Erythroblast (primary cell): Measurements from ENCODE around the gene PCID2.
"Not testable (repeated sequence)": the region's sequence is repeated elsewhere in the genome, so short reads cannot be mapped to it uniquely, and the experiment has no call there.

Experiments used
- DNase-seq, 2 experiments: peaks; one replicate each; lab custom pipeline; 2025; lab: John Stamatoyannopoulos, UW
- GATA1 ChIP-seq: IDR thresholded peaks from 2 replicates; pipeline ENCODE4 v1.6.1; 2011; ENCODE audit warnings: low read depth, mild to moderate bottlenecking, control low read depth, low read length, moderate library complexity
- POLR2A ChIP-seq: IDR thresholded peaks from 2 replicates; pipeline ENCODE4 v1.6.1; 2011; ENCODE audit warnings: mild to moderate bottlenecking, low read length

Gene PCID2

GRCh38 chr13:113171250-113172125, 37.0 kb downstream of the PCID2 start:
- no peak for DNase-seq
- no peak for TF ChIP-seq GATA1
- TF ChIP-seq POLR2A: no peak

- TF ChIP-seq POLR2A (no peak), GATA1 (no peak)
- DNase-seq: no peak
These were observed 38.0 kb downstream of the PCID2 start for GRCh38 chr13:113170511-113170910.

- TF ChIP-seq GATA1 (no peak), POLR2A (no peak)
- no peak for DNase-seq
These were observed 38.9 kb downstream of the PCID2 start for GRCh38 chr13:113169277-113170272.

DNA sequence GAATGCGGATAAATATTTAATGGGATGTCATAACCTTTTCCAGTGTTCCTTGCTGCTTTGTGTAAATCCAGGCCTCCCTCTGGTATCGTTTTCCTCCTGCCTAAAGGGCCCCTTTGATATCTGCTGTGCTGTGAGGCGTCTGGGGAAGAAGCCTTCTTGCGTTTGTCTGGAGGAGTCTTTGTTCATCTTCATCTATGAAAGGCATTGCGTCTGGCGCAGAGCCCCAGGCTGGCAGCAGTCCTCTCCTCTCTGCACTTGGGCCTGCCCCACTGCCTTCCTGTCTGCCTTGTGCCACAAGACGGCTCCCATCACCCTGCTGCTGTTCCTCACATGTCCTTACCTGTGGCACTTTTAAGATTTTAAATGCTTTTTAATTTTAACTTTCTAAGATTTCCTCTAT, 40.3 kb downstream of the PCID2 start:
- TF ChIP-seq GATA1 (no peak), POLR2A (no peak)

GRCh38 chr13:113167575-113167974, 40.9 kb downstream of the PCID2 start:
- DNase-seq: no peak
- TF ChIP-seq GATA1 (no peak), POLR2A (no peak)

More for the DNA sequence above, 40.3 kb downstream of the PCID2 start:
- no peak for DNase-seq

GRCh38 chr13:113167155-113167554, 41.3 kb downstream of the PCID2 start:
- no peak for DNase-seq
- TF ChIP-seq GATA1: no peak
- no peak for TF ChIP-seq POLR2A

DNA sequence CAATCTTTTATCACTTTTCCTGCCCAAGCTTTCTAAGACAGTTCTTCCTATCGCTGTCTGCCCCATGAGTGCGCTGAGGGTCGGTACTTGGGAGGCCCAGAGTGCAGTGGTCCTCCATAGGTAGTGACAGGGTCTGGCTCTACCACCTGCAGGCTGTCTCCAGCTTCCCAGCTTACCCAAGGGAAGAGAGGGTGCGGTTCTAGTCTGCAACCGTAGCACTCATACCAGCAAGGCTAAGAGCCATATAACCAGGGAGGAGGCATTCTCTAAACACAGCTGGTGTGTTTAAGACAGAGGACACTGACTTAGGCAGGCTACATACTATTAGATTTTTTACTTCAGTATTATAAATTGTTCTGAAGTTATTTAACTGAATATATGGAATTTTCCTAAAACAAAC, 41.8 kb downstream of the PCID2 start:
- no peak for DNase-seq
- TF ChIP-seq GATA1 (no peak), POLR2A (no peak)

- no peak for DNase-seq
These were observed 42.2 kb downstream of the PCID2 start for GRCh38 chr13:113166266-113166665.

DNA sequence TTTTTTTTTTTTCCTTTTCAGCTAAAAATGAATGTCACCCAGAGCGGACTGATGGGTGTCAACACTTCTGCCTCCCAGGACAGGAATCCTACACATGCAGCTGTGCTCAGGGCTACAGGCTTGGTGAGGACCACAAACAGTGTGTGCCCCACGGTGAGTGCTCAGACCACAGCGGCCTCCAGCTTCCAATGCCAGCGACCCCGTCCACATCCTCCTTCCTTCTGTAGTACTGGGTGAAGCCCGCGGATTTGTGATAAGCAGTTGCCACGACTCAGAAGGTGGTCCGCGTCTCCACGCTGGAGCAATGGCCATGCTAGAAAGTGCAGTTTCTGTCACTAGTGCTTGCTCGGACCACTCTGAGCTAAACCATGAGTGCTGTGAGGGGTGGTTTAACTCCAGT, 44.0 kb downstream of the PCID2 start:
- no peak for TF ChIP-seq POLR2A
- no peak for TF ChIP-seq GATA1
- no peak for DNase-seq

More at GRCh38 chr13:113166266-113166665, 42.2 kb downstream of the PCID2 start:
- TF ChIP-seq GATA1 (no peak), POLR2A (no peak)

GRCh38 chr13:113162783-113163685, 45.4 kb downstream of the PCID2 start:
- TF ChIP-seq POLR2A: no peak
- TF ChIP-seq GATA1: no peak
- DNase-seq: no peak

- not testable (repeated sequence) for DNase-seq
These were observed 46.5 kb downstream of the PCID2 start for GRCh38 chr13:113161975-113162374.

- no peak for DNase-seq
- TF ChIP-seq GATA1: no peak
- no peak for TF ChIP-seq POLR2A
These were observed 47.0 kb downstream of the PCID2 start for GRCh38 chr13:113161433-113161832.

GRCh38 chr13:113160983-113161382, 47.5 kb downstream of the PCID2 start:
- TF ChIP-seq GATA1: no peak
- TF ChIP-seq POLR2A: no peak
- DNase-seq: no peak

DNA sequence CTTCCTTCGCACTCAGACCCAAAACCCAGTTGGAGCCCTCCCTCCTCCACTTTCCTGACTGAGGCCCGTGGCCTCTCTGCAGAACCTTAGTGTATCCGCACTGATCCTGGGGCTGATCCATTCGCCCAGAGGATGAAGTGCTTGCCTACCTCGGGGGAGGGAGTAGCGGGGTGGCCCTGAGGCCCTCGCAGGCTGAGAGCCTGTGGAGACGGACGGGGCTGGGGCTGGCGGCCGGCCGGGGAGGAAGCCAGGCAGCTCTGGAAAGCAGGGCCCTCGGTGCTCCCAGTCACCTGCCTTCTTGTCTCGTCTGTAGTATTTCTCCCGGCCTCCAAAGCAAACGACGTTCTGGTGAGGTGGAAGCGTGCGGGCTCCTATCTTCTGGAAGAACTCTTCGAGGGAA, 48.8 kb downstream of the PCID2 start:
- no peak for DNase-seq
- no peak for TF ChIP-seq POLR2A
- TF ChIP-seq GATA1: no peak
